Measurements from ENCODE around the gene CCL13. TPM values are rescaled to one million over a fixed set of nuclear protein-coding genes. Genes with fewer than 3 reads are reported as not detected.

Gene CCL13
- polyA plus RNA-seq, 2 of the 4 experiments (the other 2 are of a cell fraction): not detected

DNA sequence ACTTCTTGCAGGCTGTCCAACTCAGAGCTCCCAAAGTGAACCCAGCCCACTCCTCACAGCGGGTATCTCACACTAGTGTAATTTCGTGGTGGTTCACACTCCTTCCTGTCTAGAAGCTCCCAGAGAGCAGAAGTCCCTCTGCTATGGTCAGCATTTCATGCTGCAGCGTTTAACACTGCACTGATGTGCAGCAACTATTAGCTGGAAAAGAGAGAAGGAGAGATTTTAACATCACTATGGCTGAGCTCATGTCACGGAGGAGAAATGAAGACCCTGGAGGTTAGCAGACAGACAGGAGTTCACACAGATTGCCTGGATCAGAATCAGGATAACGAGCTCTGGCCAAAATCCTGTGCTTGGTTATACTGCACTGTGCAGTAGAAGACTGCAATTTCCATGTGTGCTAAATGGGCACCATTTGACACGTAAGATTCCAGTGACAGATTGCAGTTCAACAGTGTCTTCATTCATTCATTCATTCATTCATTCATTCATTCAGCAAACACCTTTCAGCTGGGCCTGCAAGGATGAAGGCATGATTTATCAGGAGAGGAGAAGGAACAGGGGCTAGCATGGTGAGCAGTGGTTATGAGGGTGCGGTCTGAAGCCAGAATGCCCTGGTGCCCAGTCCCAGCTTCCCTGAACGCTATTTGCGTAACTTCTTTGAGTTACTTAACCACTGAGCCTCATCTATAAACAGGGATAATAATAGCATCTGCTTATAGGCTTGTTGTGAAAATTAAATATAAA is 12.1 kb downstream of the CCL13 start:
- FAIRE-seq (no peak), DNase-seq (ENCODE audit: low read depth in 1 of 2, low spot score in 1 of 2) (no peak), ATAC-seq (no peak)
- Histone ChIP-seq H3K4me3 (no peak overlapping the region), H3K4me1 (no peaks in the 10 kb centered on the region), H3K9me3 (no peaks in the 10 kb centered on the region), H3K27ac (no peak overlapping the region), H3K4me2 (no peak overlapping the region)
- TF ChIP-seq POLR2AphosphoS2 (conservative IDR thresholded peaks at IDR 0.05; ENCODE audit: low read length): no peak
- no peak for TF ChIP-seq POLR2A (IDR thresholded peaks at IDR 0.05; ENCODE audit: low read length)
- TF ChIP-seq ZFP36 (IDR thresholded peaks at IDR 0.05; ENCODE audit: borderline replicate concordance, partially characterized antibody): no peak
- ChIA-PET CTCF (interaction anchor here (1.0 to 18.3 kb wide), 6 partner anchors 9 to 166 kb away, joined by 3 to 571 read pairs (median 5); partner anchors contain the start of gene CCL13), POLR2A (interaction anchor here (0.6 kb wide), 1 partner anchor 293 kb away, joined by 6 read pairs; no protein-coding TSS in a partner anchor)
- WGBS (ENCODE audit: missing lambda C conversion rate): 24% methylated on average over 9 of the region's 9 CpGs

DNA sequence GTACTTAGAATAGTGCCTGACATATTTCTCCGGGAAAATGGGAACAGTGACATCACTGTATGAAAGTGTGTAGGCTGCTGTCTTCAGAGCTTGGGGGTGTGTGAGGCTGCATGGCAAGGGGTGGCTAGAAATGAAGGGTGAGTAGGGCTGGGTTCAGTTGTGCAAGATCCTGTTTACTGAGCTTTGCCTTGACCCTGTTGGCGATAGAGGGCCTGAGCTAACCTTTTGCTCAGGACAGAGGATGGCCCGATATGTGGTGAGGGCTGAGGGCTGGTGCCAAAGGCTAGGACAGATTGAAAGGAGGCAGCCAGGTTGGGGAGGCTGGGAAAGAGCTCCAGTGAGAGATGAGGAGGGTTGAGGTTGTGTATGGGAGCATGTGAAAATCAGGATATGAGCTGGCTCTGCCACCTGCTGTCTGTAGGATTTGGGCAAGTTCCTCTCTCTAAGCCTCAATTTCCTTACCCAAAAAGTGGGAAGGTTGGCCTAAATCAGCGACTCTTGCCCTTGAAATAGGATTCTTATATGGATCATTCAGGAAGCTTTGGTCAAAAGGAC is 12.7 kb downstream of the CCL13 start:
- TF ChIP-seq RARB (CRISPR knock-in tag; IDR thresholded peaks at IDR 0.05) (no peak), HEYL (CRISPR knock-in tag; IDR thresholded peaks at IDR 0.05) (no peak), HOXB5 (CRISPR knock-in tag; IDR thresholded peaks at IDR 0.05) (no peak), HOXB13 (CRISPR knock-in tag; IDR thresholded peaks at IDR 0.05; ENCODE audit: low read depth) (no peak), HOXA7 (CRISPR knock-in tag; IDR thresholded peaks at IDR 0.05) (no peak), KDM1A (IDR thresholded peaks at IDR 0.05; ENCODE audit: low read depth) (no peak), CBX8 (IDR thresholded peaks at IDR 0.05) (no peak), TFCP2L1 (CRISPR knock-in tag; IDR thresholded peaks at IDR 0.05) (no peak), FOSL2 (IDR thresholded peaks at IDR 0.05) (no peak), FOSL2 (CRISPR knock-in tag; IDR thresholded peaks at IDR 0.05) (no peak), HDAC2 (IDR thresholded peaks at IDR 0.05) (no peak), FOXS1 (CRISPR knock-in tag; IDR thresholded peaks at IDR 0.05) (no peak), RAD21 (conservative IDR thresholded peaks at IDR 0.05 in 1 of 2, IDR thresholded peaks at IDR 0.05 in 1 of 2) (no peak), JUNB (IDR thresholded peaks at IDR 0.05) (no peak), EHMT2 (IDR thresholded peaks at IDR 0.05; ENCODE audit: low read depth) (no peak), SREBF2 (IDR thresholded peaks at IDR 0.05) (no peak), ZC3H11A (IDR thresholded peaks at IDR 0.05) (no peak), ZSCAN20 (CRISPR knock-in tag; IDR thresholded peaks at IDR 0.05) (no peak)
- TF ChIP-seq, protein P1, sequence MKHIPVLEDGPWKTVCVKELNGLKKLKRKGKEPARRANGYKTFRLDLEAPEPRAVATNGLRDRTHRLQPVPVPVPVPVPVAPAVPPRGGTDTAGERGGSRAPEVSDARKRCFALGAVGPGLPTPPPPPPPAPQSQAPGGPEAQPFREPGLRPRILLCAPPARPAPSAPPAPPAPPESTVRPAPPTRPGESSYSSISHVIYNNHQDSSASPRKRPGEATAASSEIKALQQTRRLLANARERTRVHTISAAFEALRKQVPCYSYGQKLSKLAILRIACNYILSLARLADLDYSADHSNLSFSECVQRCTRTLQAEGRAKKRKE (CRISPR knock-in tag; IDR thresholded peaks at IDR 0.05; ENCODE audit: low read depth): no peak
- TF ChIP-seq, protein P2, sequence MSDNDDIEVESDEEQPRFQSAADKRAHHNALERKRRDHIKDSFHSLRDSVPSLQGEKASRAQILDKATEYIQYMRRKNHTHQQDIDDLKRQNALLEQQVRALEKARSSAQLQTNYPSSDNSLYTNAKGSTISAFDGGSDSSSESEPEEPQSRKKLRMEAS (IDR thresholded peaks at IDR 0.05): no peak
- TF ChIP-seq, protein P3, sequence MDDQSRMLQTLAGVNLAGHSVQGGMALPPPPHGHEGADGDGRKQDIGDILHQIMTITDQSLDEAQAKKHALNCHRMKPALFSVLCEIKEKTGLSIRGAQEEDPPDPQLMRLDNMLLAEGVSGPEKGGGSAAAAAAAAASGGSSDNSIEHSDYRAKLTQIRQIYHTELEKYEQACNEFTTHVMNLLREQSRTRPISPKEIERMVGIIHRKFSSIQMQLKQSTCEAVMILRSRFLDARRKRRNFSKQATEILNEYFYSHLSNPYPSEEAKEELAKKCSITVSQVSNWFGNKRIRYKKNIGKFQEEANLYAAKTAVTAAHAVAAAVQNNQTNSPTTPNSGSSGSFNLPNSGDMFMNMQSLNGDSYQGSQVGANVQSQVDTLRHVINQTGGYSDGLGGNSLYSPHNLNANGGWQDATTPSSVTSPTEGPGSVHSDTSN (IDR thresholded peaks at IDR 0.05): no peak
- Histone ChIP-seq H3K4me1 (no peaks in the 10 kb centered on the region), H3K4me2 (no peak overlapping the region), H3K4me3 (no peak overlapping the region), H3K9me3 (no peaks in the 10 kb centered on the region), H3K27ac (no peak overlapping the region)
- FAIRE-seq (no peak), ATAC-seq (no peak), DNase-seq (ENCODE audit: low read depth in 1 of 2, low spot score in 1 of 2) (no peak)
- WGBS (ENCODE audit: missing lambda C conversion rate): 20% methylated on average over 4 of the region's 4 CpGs
- ChIA-PET POLR2A (interaction anchor here (0.6 kb wide), 1 partner anchor 293 kb away, joined by 6 read pairs; no protein-coding TSS in a partner anchor), CTCF (interaction anchor here (0.6 to 18.3 kb wide), 7 partner anchors 8 to 605 kb away, joined by 3 to 571 read pairs (median 5); partner anchors contain the start of gene CCL1)
